H1 (cell line): Measurements from ENCODE around the gene SLC25A26. TPM values are rescaled to one million over a fixed set of nuclear protein-coding genes. Genes with fewer than 3 reads are reported as not detected.

Experiments used
- CTCF ChIA-PET: fragments of 300-600 bp; sonication (Branson Sonifier 250); formaldehyde crosslinking; loops from one replicate; lab custom pipeline; 2021; ENCODE audit not compliant: partially characterized antibody; lab: Charles Lee
- POLR2A ChIA-PET: fragments of 300-600 bp; sonication (Branson Sonifier 250); formaldehyde crosslinking; loops from one replicate; lab custom pipeline; 2021; ENCODE audit warnings: inconsistent platforms; ENCODE audit not compliant: partially characterized antibody; lab: Charles Lee
- DNase-seq, 2 experiments: peaks; one replicate each; pipeline versions ENCODE4 v3.0.0 to v3.0.0-alpha.2; 2010 to 2022; ENCODE audit warnings: low spot score in 2 of 2, low read depth in 1 of 2, mixed read lengths in 1 of 2
- FAIRE-seq: peaks from 2 replicates; lab custom pipeline; 2011; peaks lifted over from hg19 to GRCh38; lab: Jason Lieb, UNC
- H2AFZ ChIP-seq: 2 replicates; pipeline ENCODE4 v1.8.1; 2012; ENCODE audit warnings: low read length, inconsistent platforms
- H2AK5ac ChIP-seq: 2 replicates; pipeline ENCODE4 v1.6.1; 2013; ENCODE audit warnings: low read depth, low read length
- H2BK120ac ChIP-seq: replicated peaks from 2 replicates; pipeline ENCODE3; 2013; ENCODE audit warnings: low read depth, low read length, inconsistent platforms
- H2BK12ac ChIP-seq: 2 replicates; pipeline ENCODE4 v1.6.1; 2013; ENCODE audit warnings: low read depth, low read length
- H2BK15ac ChIP-seq: 2 replicates; pipeline ENCODE4 v1.6.1; 2013; ENCODE audit warnings: low read length
- H2BK20ac ChIP-seq: 2 replicates; pipeline ENCODE4 v1.6.1; 2013; ENCODE audit warnings: low read length
- H2BK5ac ChIP-seq: 2 replicates; pipeline ENCODE4 v1.6.1; 2013; ENCODE audit warnings: low read depth, low read length
- H3K14ac ChIP-seq: 2 replicates; pipeline ENCODE4 v1.6.1; 2013; ENCODE audit warnings: inconsistent platforms; ENCODE audit not compliant: insufficient read length
- H3K18ac ChIP-seq: 2 replicates; pipeline ENCODE4 v1.6.1; 2013; ENCODE audit warnings: low read length; ENCODE audit errors: extremely low read depth
- H3K23ac ChIP-seq: 2 replicates; pipeline ENCODE4 v1.6.1; 2013; ENCODE audit warnings: inconsistent platforms; ENCODE audit not compliant: insufficient read length
- H3K23me2 ChIP-seq: 2 replicates; pipeline ENCODE4 v1.6.1; 2013; ENCODE audit warnings: low read depth, low read length
- H3K27ac ChIP-seq: 2 replicates; pipeline ENCODE4 v1.6.1; 2011; ENCODE audit warnings: low read depth, low read length, inconsistent platforms
- H3K27me3 ChIP-seq, 4 experiments: replicated peaks in 1 of 4; 1 replicate in 1 of 4; 2 replicates in 3 of 4; pipeline versions ENCODE4 v1.6.1 to v1.8.1; 2011 to 2013; ENCODE audit warnings: low read length in 3 of 4, mild to moderate bottlenecking in 3 of 4, inconsistent platforms in 2 of 4, mixed read lengths in 2 of 4, moderate library complexity in 1 of 4; ENCODE audit not compliant: control insufficient read depth in 3 of 4, insufficient read depth in 3 of 4; ENCODE audit errors: extremely low read depth in 1 of 4
- H3K36me3 ChIP-seq, 4 experiments: 2 replicates each; pipeline versions ENCODE4 v1.6.1 to v1.8.1; 2011 to 2013; ENCODE audit warnings: mild to moderate bottlenecking in 4 of 4, low read length in 3 of 4, moderate library complexity in 2 of 4, control low read depth in 1 of 4, inconsistent platforms in 1 of 4; ENCODE audit not compliant: insufficient read depth in 4 of 4, control insufficient read depth in 2 of 4
- H3K4ac ChIP-seq: replicated peaks from 2 replicates; pipeline ENCODE3; 2013; ENCODE audit warnings: low read length, low read depth, mixed read lengths, inconsistent platforms; ENCODE audit not compliant: insufficient read length
- H3K4me1 ChIP-seq, 4 experiments: replicated peaks in 1 of 4; 1 replicate in 1 of 4; 2 replicates in 3 of 4; pipeline versions ENCODE4 v1.6.1 to v1.8.1; 2011 to 2013; ENCODE audit warnings: low read length in 3 of 4, inconsistent platforms in 2 of 4, mixed read lengths in 1 of 4; ENCODE audit not compliant: insufficient read depth in 4 of 4, control insufficient read depth in 3 of 4
- H3K4me2 ChIP-seq, 2 experiments: 2 replicates each; pipeline versions ENCODE4 v1.6.1 to v1.8.1; 2011 to 2013; ENCODE audit warnings: low read depth in 2 of 2, low read length in 2 of 2, control low read depth in 1 of 2, inconsistent platforms in 1 of 2, mild to moderate bottlenecking in 1 of 2; ENCODE audit not compliant: insufficient read depth in 1 of 2
- H3K4me3 ChIP-seq, 4 experiments: fragments of 200-600, 300-600 bp in 1 of 4; sonication (generic), shearing (Covaris generic), sonication (Bioruptor Twin) in 1 of 4; 2 replicates each; pipeline versions ENCODE4 v1.5.1 to v1.8.1; 2011 to 2016; ENCODE audit warnings: low read length in 4 of 4, low read depth in 3 of 4, control low read depth in 2 of 4, inconsistent platforms in 2 of 4, mild to moderate bottlenecking in 2 of 4, mixed read lengths in 1 of 4, moderate library complexity in 1 of 4; ENCODE audit not compliant: insufficient read depth in 2 of 4; ENCODE audit errors: extremely low read depth in 1 of 4
- H3K56ac ChIP-seq: replicated peaks from 2 replicates; pipeline ENCODE3; 2013; ENCODE audit warnings: low read depth, mild to moderate bottlenecking, mixed read lengths, low read length, inconsistent platforms; ENCODE audit not compliant: insufficient read length
- H3K79me1 ChIP-seq: 2 replicates; pipeline ENCODE4 v1.6.1; 2013; ENCODE audit warnings: low read depth, low read length, control low read depth
- H3K79me2 ChIP-seq, 2 experiments: 2 replicates each; pipeline versions ENCODE4 v1.6.1 to v1.8.1; 2012 to 2013; ENCODE audit warnings: low read length in 2 of 2, mild to moderate bottlenecking in 2 of 2, inconsistent platforms in 1 of 2; ENCODE audit not compliant: insufficient read depth in 2 of 2, control insufficient read depth in 1 of 2
- H3K9ac ChIP-seq, 4 experiments: replicated peaks in 1 of 4; 1 replicate in 1 of 4; 2 replicates in 3 of 4; pipeline versions ENCODE4 v1.6.1 to v1.8.1; 2011 to 2013; ENCODE audit warnings: low read depth in 3 of 4, low read length in 3 of 4, control low read depth in 2 of 4, mild to moderate bottlenecking in 2 of 4, moderate library complexity in 2 of 4, inconsistent platforms in 1 of 4; ENCODE audit errors: extremely low read depth in 1 of 4
- H3K9me3 ChIP-seq, 2 experiments: 2 replicates each; pipeline versions ENCODE4 v1.6.1 to v1.8.1; 2012 to 2013; ENCODE audit warnings: mild to moderate bottlenecking in 2 of 2, moderate library complexity in 2 of 2, control low read depth in 1 of 2, inconsistent platforms in 1 of 2, low read depth in 1 of 2, low read length in 1 of 2, mixed read lengths in 1 of 2; ENCODE audit not compliant: insufficient read depth in 2 of 2
- H4K20me1 ChIP-seq, 2 experiments: replicated peaks in 1 of 2; 2 replicates each; pipeline versions ENCODE3 to v1.8.1; 2011 to 2013; ENCODE audit warnings: inconsistent platforms in 2 of 2, low read length in 2 of 2, mild to moderate bottlenecking in 1 of 2; ENCODE audit not compliant: insufficient read depth in 2 of 2, control insufficient read depth in 1 of 2
- H4K5ac ChIP-seq: 2 replicates; pipeline ENCODE4 v1.6.1; 2013; ENCODE audit warnings: low read length, low read depth, mixed read lengths, inconsistent platforms; ENCODE audit not compliant: insufficient read length
- H4K8ac ChIP-seq: 2 replicates; pipeline ENCODE4 v1.8.0; 2013; ENCODE audit warnings: mild to moderate bottlenecking, moderate library complexity, low read length, inconsistent platforms; ENCODE audit not compliant: insufficient read depth; ENCODE audit errors: extremely low read depth
- H4K91ac ChIP-seq: replicated peaks from 2 replicates; pipeline ENCODE3; 2013; ENCODE audit warnings: low read length, mixed read lengths, inconsistent platforms; ENCODE audit not compliant: insufficient read length
- CEBPB ChIP-seq: IDR thresholded peaks from 2 replicates; pipeline ENCODE4 v1.6.1; 2012; ENCODE audit warnings: low read depth, low read length
- CTBP2 ChIP-seq: IDR thresholded peaks from 2 replicates; pipeline ENCODE4 v1.7.0; 2011; ENCODE audit warnings: borderline replicate concordance, mild to moderate bottlenecking, moderate library complexity, mixed read lengths, low read length; ENCODE audit not compliant: insufficient read depth, insufficient read length
- SP4 ChIP-seq: IDR thresholded peaks from 2 replicates; pipeline ENCODE4 v1.6.1; 2012; ENCODE audit warnings: low read length, inconsistent platforms
- WGBS, 2 experiments: shearing (Covaris generic) in 1 of 2; methylation state at CpG; one replicate each; pipeline versions ENCODE4 v1.1.6 to v1.1.7; 2013 to 2015; ENCODE audit warnings: low lambda C conversion rate in 2 of 2, mixed read lengths in 2 of 2, inconsistent platforms in 1 of 2, low coverage in 1 of 2, missing lambda C conversion rate in 1 of 2; ENCODE audit not compliant: insufficient replicate concordance in 2 of 2, insufficient coverage in 1 of 2, insufficient read length in 1 of 2; ENCODE audit errors: extremely low coverage in 1 of 2, missing lambda C conversion rate in 1 of 2; 5-methylcytosine and 5-hydroxymethylcytosine counted together
- polyA plus RNA-seq, 7 experiments: library from polyadenylated mRNA; depleted of rRNA in 3 of 7; stranded (reverse) in 5 of 7; unstranded in 2 of 7; fragments of >200 nt in 5 of 7; fragments of 200-250 nt in 2 of 7; gene quantifications; 1 replicate in 5 of 7; 2 replicates in 1 of 7; 4 replicates in 1 of 7; pipeline versions ENCODE4 v1.2.1 to v1.2.3, GENCODE V29; 2011 to 2013; ENCODE audit warnings: missing spikeins in 2 of 7, mixed read lengths in 2 of 7
- total RNA-seq: library from RNA; stranded (reverse); fragmentation: NEBNext Ultra II Directional; extraction: Animal tissue kit (Norgen Biotek cat#: 25700); gene quantifications from 2 replicates; pipeline ENCODE4 v1.2.1, GENCODE V29; 2021

Gene SLC25A26
- total and polyA plus RNA-seq, 2 of the 8 experiments (the other 6 are each of a cell fraction or from before 2014, with no cell fraction given) = 30.0 to 37.0 TPM

GRCh38 chr3:66271231-66271630 is 50.4 kb downstream of the SLC25A26 start:
- DNase-seq (no peak), FAIRE-seq (no peak)
- POLR2A ChIA-PET = no interaction called here
- H3K27me3 ChIP-seq = peaks cover 0 to 1% (median 0%) of the 10 kb centered on the region in 4 experiments; a peak in 1 of 7 replicates
- H2BK5ac ChIP-seq = no peak overlapping the region
- H2AK5ac ChIP-seq = no peak overlapping the region
- no peak overlapping the region for H3K4me2 ChIP-seq
- no peak overlapping the region for H3K4me3 ChIP-seq
- H3K23ac ChIP-seq = no peak overlapping the region
- H3K23me2 ChIP-seq = no peaks in the 10 kb centered on the region; the same call in 1 of the 2 replicates
- no peak overlapping the region for H3K9ac ChIP-seq
- H4K5ac ChIP-seq = no peak overlapping the region
- H2BK12ac ChIP-seq = no peak overlapping the region
- no peak overlapping the region for H3K18ac ChIP-seq
- WGBS, 2 experiments = 86% methylated on average over 2 of the region's 2 CpGs; no CpG with 5 or more reads in 1 of the 2 experiments
- no peaks in the 10 kb centered on the region for H3K36me3 ChIP-seq
- no peaks in the 10 kb centered on the region for H3K4me1 ChIP-seq
- H3K79me2 ChIP-seq = no peaks in the 10 kb centered on the region
- H3K56ac ChIP-seq = no peak overlapping the region
- CTCF ChIA-PET = interaction anchor here (1.0 to 2.1 kb wide), 3 partner anchors 30 to 107 kb away, joined by 3 to 12 read pairs (median 7); no protein-coding TSS in a partner anchor
- no peak overlapping the region for H3K27ac ChIP-seq
- no peak overlapping the region for H4K91ac ChIP-seq
- no peak overlapping the region for H2BK15ac ChIP-seq
- no peak overlapping the region for H4K8ac ChIP-seq
- H2BK120ac ChIP-seq = no peak overlapping the region
- H2AFZ ChIP-seq = no peak overlapping the region
- no peak overlapping the region for H3K4ac ChIP-seq
- no peak overlapping the region for H2BK20ac ChIP-seq
- H3K14ac ChIP-seq = no peak overlapping the region
- no peaks in the 10 kb centered on the region for H4K20me1 ChIP-seq
- H3K9me3 ChIP-seq = no peaks in the 10 kb centered on the region
- no peaks in the 10 kb centered on the region for H3K79me1 ChIP-seq
- TF ChIP-seq CEBPB = no peak
- no peak for TF ChIP-seq CTBP2
- no peak for TF ChIP-seq SP4
